CD4-positive, CD25-positive, alpha-beta regulatory T cell (primary cell): ENCODE data around the gene IRAG1. TPM values are rescaled to one million over a fixed set of nuclear protein-coding genes. Genes with fewer than 3 reads are reported as not detected.

Source experiments
- ATAC-seq, 2 donors: fragments of 150-1000 bp; cut with Tn5 transposase; one replicate each; pipeline ENCODE4 v1.10.0; 2021; ENCODE audit warnings: low read depth in 2 of 2, moderate number of reproducible peaks in 2 of 2, moderate library complexity in 1 of 2
- DNase-seq, 3 donors: peaks; one replicate each; pipeline versions ENCODE4 v3.0.0 to v3.0.0-alpha.2; 2012 to 2022; ENCODE audit warnings: mixed read lengths in 1 of 3
- H3K27ac ChIP-seq: one replicate; pipeline ENCODE4 v1.7.0; 2013; ENCODE audit warnings: mild to moderate bottlenecking, low read length; ENCODE audit not compliant: insufficient read depth, poor library complexity, severe bottlenecking
- H3K27me3 ChIP-seq: one replicate; pipeline ENCODE4 v1.7.0; 2013; ENCODE audit warnings: low read length; ENCODE audit not compliant: control insufficient read depth, insufficient read depth
- H3K36me3 ChIP-seq: one replicate; pipeline ENCODE4 v1.7.0; 2013; ENCODE audit warnings: mild to moderate bottlenecking, low read length, moderate library complexity; ENCODE audit not compliant: control insufficient read depth, insufficient read depth
- H3K4me1 ChIP-seq: 2 replicates; pipeline ENCODE4 v1.7.0; 2013; ENCODE audit warnings: mild to moderate bottlenecking, low read length; ENCODE audit not compliant: insufficient read depth, control insufficient read depth, poor library complexity, severe bottlenecking
- H3K4me3 ChIP-seq: one replicate; pipeline ENCODE4 v1.7.0; 2013; ENCODE audit warnings: low read depth, mild to moderate bottlenecking, low read length, moderate library complexity
- H3K9me3 ChIP-seq, 2 experiments: 1 replicate in 1 of 2; 2 replicates in 1 of 2; pipeline ENCODE4 v1.7.0; 2013; ENCODE audit warnings: low read length in 2 of 2, mild to moderate bottlenecking in 1 of 2, moderate library complexity in 1 of 2; ENCODE audit not compliant: control insufficient read depth in 2 of 2
- H3K27ac Mint-ChIP-seq, 3 donors: one replicate each; pipeline ENCODE4 v1.8.0; 2020 to 2022; ENCODE audit warnings: mild to moderate bottlenecking in 3 of 3, mixed read lengths in 3 of 3, moderate library complexity in 2 of 3
- H3K27me3 Mint-ChIP-seq: one replicate; pipeline ENCODE4 v1.8.0; 2022; ENCODE audit warnings: mild to moderate bottlenecking, mixed read lengths
- H3K36me3 Mint-ChIP-seq: one replicate; pipeline ENCODE4 v1.8.0; 2020; ENCODE audit warnings: mixed read lengths
- H3K4me1 Mint-ChIP-seq, 4 donors: one replicate each; pipeline ENCODE4 v1.8.0; 2020 to 2022; ENCODE audit warnings: mixed read lengths in 4 of 4, mild to moderate bottlenecking in 1 of 4
- H3K4me3 Mint-ChIP-seq, 4 donors: one replicate each; pipeline ENCODE4 v1.8.0; 2020 to 2022; ENCODE audit warnings: mild to moderate bottlenecking in 4 of 4, mixed read lengths in 4 of 4, moderate library complexity in 3 of 4
- H3K9me3 Mint-ChIP-seq, 7 donors: one replicate each; pipeline ENCODE4 v1.8.0; 2020 to 2022; ENCODE audit warnings: mixed read lengths in 7 of 7, mild to moderate bottlenecking in 3 of 7, moderate library complexity in 2 of 7
- polyA plus RNA-seq, 4 donors: library from polyadenylated mRNA; unstranded; fragments of 300-500 nt; fragmentation: Illumina TruSeq; gene quantifications; one replicate each; pipeline ENCODE4 v1.2.3, GENCODE V29; 2021
- total RNA-seq: library from RNA; stranded (reverse); gene quantifications from one replicate; pipeline ENCODE4 v1.2.3, GENCODE V29; 2022

Gene IRAG1
- total and polyA plus RNA-seq, 5 donors from 2014 or later: not detected

- H3K27ac Mint-ChIP-seq: peak overlapping the region in 1 of 3 donors; percentile 26
- no peak for DNase-seq
Observed at GRCh38 chr11:10646005-10646404, 47.5 kb downstream of the IRAG1 start.

GRCh38 chr11:10645212-10645795, 48.3 kb downstream of the IRAG1 start:
- no peaks in the 10 kb centered on the region for H3K27me3 ChIP-seq
- no peak overlapping the region for H3K27ac ChIP-seq
- H3K9me3 Mint-ChIP-seq: no peaks in the 10 kb centered on the region
- H3K4me3 ChIP-seq: no peak overlapping the region
- H3K4me1 ChIP-seq: no peaks in the 10 kb centered on the region
- H3K4me1 Mint-ChIP-seq: no peaks in the 10 kb centered on the region
- H3K36me3 ChIP-seq: no peaks in the 10 kb centered on the region
- no peaks in the 10 kb centered on the region for H3K36me3 Mint-ChIP-seq
- ATAC-seq (no peak), DNase-seq (no peak)
- H3K4me3 Mint-ChIP-seq: no peak overlapping the region
- no peak overlapping the region for H3K27ac Mint-ChIP-seq
- no peaks in the 10 kb centered on the region for H3K9me3 ChIP-seq
- no peaks in the 10 kb centered on the region for H3K27me3 Mint-ChIP-seq

More at GRCh38 chr11:10646005-10646404, 47.5 kb downstream of the IRAG1 start:
- H3K4me1 Mint-ChIP-seq: no peaks in the 10 kb centered on the region
- H3K4me3 Mint-ChIP-seq: no peak overlapping the region
- no peaks in the 10 kb centered on the region for H3K36me3 Mint-ChIP-seq
- no peak overlapping the region for H3K27ac ChIP-seq
- H3K9me3 Mint-ChIP-seq: no peaks in the 10 kb centered on the region
- no peak for ATAC-seq
- H3K36me3 ChIP-seq: no peaks in the 10 kb centered on the region
- no peaks in the 10 kb centered on the region for H3K27me3 Mint-ChIP-seq
- no peaks in the 10 kb centered on the region for H3K4me1 ChIP-seq
- no peaks in the 10 kb centered on the region for H3K9me3 ChIP-seq
- no peaks in the 10 kb centered on the region for H3K27me3 ChIP-seq
- H3K4me3 ChIP-seq: no peak overlapping the region

Other genes starting within 250 kb of the IRAG1 start
- gene AMPD3, start 238.5 kb downstream of the IRAG1 start, total RNA-seq: 19.7 TPM
- gene AMPD3, start 238.5 kb downstream of the IRAG1 start, polyA plus RNA-seq: 10 to 100 TPM in 1 of 4 donors, 1 to 10 TPM in 3; 6.4 to 11.9 (median 7.3) TPM
- 7.8 TPM for gene RNF141, start 152.6 kb downstream of the IRAG1 start, total RNA-seq
- 10 to 100 TPM; 16.8 to 22.5 (median 18.5) TPM for gene RNF141, start 152.6 kb downstream of the IRAG1 start, polyA plus RNA-seq
- gene LYVE1, start 125.1 kb downstream of the IRAG1 start, total RNA-seq: not detected
- not detected for gene LYVE1, start 125.1 kb downstream of the IRAG1 start, polyA plus RNA-seq
- gene CTR9, start 57.5 kb upstream of the IRAG1 start, total RNA-seq: 27.9 TPM
- 10 to 100 TPM; 45.4 to 52.2 (median 47.4) TPM for gene CTR9, start 57.5 kb upstream of the IRAG1 start, polyA plus RNA-seq
- gene EIF4G2, start 115.2 kb upstream of the IRAG1 start, total RNA-seq: 839 TPM
- 100 to 1,000 TPM; 367 to 423 (median 413) TPM for gene EIF4G2, start 115.2 kb upstream of the IRAG1 start, polyA plus RNA-seq
- 62.6 TPM for gene ZBED5, start 164.3 kb upstream of the IRAG1 start, total RNA-seq
- 10 to 100 TPM; 14.7 to 22.4 (median 18.0) TPM for gene ZBED5, start 164.3 kb upstream of the IRAG1 start, polyA plus RNA-seq